ENCODE data around the gene COPZ2.
"Not testable (repeated sequence)": the region's sequence is repeated elsewhere in the genome, so short reads cannot be mapped to it uniquely, and the experiment has no call there.

DNA sequence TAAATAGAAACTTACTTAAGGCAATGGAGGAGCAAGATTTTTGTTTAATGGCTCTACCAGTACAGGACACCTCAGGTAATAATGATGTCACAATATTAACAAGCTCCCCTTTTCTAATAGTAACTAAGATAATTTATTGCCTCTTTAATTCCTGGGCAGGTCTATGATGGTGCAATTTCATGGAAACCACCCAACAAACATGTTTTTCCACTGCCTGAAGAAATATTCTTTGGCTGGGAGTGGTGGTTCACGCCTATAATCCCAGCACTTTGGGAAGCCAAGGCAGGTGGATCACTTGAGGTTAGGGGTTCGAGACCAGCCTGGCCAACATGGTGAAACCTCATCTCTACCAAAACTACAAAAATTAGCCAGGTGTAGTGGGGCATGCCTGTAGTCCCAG lies 30.2 kb upstream of the COPZ2 start:
- TF ChIP-seq, protein P1, sequence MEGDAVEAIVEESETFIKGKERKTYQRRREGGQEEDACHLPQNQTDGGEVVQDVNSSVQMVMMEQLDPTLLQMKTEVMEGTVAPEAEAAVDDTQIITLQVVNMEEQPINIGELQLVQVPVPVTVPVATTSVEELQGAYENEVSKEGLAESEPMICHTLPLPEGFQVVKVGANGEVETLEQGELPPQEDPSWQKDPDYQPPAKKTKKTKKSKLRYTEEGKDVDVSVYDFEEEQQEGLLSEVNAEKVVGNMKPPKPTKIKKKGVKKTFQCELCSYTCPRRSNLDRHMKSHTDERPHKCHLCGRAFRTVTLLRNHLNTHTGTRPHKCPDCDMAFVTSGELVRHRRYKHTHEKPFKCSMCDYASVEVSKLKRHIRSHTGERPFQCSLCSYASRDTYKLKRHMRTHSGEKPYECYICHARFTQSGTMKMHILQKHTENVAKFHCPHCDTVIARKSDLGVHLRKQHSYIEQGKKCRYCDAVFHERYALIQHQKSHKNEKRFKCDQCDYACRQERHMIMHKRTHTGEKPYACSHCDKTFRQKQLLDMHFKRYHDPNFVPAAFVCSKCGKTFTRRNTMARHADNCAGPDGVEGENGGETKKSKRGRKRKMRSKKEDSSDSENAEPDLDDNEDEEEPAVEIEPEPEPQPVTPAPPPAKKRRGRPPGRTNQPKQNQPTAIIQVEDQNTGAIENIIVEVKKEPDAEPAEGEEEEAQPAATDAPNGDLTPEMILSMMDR (IDR thresholded peaks at IDR 0.05): not testable (repeated sequence)
- not testable (repeated sequence) for TF ChIP-seq POLR2A (IDR thresholded peaks at IDR 0.05)
- TF ChIP-seq POLR2AphosphoS5 (IDR thresholded peaks at IDR 0.05): peak in 2 of 3 donors; percentile 22 to 65

Data from suprapubic skin (tissue), 4 donors.